Tibial nerve (tissue), 4 donors: Measurements from ENCODE around the gene DRICH1.
"Not testable (repeated sequence)": the region's sequence is repeated elsewhere in the genome, so short reads cannot be mapped to it uniquely, and the experiment has no call there.

Experiments used
- EP300 ChIP-seq, 2 donors: sonication (generic); formaldehyde crosslinking; IDR thresholded peaks; one replicate each; pipeline ENCODE4 v1.6.1; 2017; ENCODE audit warnings: antibody characterized with exemption in 2 of 2, mild to moderate bottlenecking in 1 of 2
- POLR2A ChIP-seq, 2 donors: fragments of 450-650 bp; IDR thresholded peaks; one replicate each; pipeline ENCODE4 v1.6.1; 2017; ENCODE audit warnings: antibody characterized with exemption in 2 of 2, mild to moderate bottlenecking in 2 of 2, moderate library complexity in 2 of 2
- TF ChIP-seq, protein P1 (sequence below), 5 experiments: fragments of 200-600 bp in 3 of 5; fragments of 450-650 bp in 2 of 5; sonication (generic) in 3 of 5; IDR thresholded peaks; one replicate each; pipeline ENCODE4 v1.5.1; 2016 to 2019; ENCODE audit warnings: antibody characterized with exemption in 5 of 5, mild to moderate bottlenecking in 3 of 5, moderate library complexity in 2 of 5

DNA sequence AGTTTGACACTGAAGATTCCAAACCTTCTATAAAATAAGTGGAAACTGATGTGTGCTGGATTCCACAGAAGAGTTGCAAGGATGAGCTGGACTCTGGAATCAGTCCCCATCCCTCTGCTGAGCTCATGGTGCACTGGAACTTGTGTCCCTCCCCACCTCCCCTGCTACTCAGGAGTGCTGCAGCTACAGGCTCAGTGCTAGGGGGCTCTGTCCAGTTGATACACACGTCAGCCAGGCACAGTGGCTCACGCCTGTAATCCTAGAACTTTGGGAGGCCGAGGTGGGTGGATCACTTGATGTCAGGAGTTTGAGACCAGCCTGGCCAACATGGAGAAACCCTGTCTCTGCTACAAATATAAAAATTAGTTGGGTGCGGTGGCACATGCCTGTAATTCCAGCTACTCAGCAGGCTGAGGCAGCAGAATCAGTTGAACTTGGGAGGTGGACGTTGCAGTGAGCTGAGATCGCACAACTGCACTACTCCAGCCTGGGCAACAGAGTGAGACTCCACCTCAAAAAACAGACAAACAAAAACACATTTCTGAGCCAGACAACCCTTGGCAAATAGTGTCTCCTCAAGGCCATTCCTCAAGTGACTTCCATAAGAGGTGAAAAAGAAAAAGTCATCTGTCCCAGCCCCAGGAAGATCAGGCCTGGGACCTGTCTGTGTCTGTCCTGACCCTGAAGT, 3.9 kb downstream of the DRICH1 start:
- not testable (repeated sequence) for TF ChIP-seq POLR2A, EP300 (IDR thresholded peaks at IDR 0.05)
- TF ChIP-seq, protein P1, sequence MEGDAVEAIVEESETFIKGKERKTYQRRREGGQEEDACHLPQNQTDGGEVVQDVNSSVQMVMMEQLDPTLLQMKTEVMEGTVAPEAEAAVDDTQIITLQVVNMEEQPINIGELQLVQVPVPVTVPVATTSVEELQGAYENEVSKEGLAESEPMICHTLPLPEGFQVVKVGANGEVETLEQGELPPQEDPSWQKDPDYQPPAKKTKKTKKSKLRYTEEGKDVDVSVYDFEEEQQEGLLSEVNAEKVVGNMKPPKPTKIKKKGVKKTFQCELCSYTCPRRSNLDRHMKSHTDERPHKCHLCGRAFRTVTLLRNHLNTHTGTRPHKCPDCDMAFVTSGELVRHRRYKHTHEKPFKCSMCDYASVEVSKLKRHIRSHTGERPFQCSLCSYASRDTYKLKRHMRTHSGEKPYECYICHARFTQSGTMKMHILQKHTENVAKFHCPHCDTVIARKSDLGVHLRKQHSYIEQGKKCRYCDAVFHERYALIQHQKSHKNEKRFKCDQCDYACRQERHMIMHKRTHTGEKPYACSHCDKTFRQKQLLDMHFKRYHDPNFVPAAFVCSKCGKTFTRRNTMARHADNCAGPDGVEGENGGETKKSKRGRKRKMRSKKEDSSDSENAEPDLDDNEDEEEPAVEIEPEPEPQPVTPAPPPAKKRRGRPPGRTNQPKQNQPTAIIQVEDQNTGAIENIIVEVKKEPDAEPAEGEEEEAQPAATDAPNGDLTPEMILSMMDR (IDR thresholded peaks at IDR 0.05), result not testable (repeated sequence)
